Right atrium auricular region (tissue), 2 donors: Measurements from ENCODE around the gene ABCA12. TPM values are rescaled to one million over a fixed set of nuclear protein-coding genes. Genes with fewer than 3 reads are reported as not detected.

ENCODE experiments used
- DNase-seq: peaks from one replicate; pipeline ENCODE4 v3.0.0-alpha.2; 2019; ENCODE audit warnings: low spot score
- H3K27ac ChIP-seq, 2 donors: fragments of 200-600 bp; sonication (generic); 1 replicate in 1 of 2; 2 replicates in 1 of 2; pipeline ENCODE4 v1.5.1; 2016 to 2019
- H3K27me3 ChIP-seq, 2 donors: fragments of 200-600 bp; sonication (generic); one replicate each; pipeline versions ENCODE4 v1.5.1 to v1.6.0; 2017 to 2019
- H3K36me3 ChIP-seq: fragments of 200-600 bp; sonication (generic); one replicate; pipeline ENCODE4 v1.5.1; 2016
- H3K4me1 ChIP-seq, 2 donors: fragments of 200-600 bp; sonication (generic); one replicate each; pipeline versions ENCODE4 v1.5.1 to v1.6.0; 2017 to 2019
- H3K4me3 ChIP-seq, 2 donors: fragments of 200-600 bp; sonication (generic); 1 replicate in 1 of 2; 2 replicates in 1 of 2; pipeline ENCODE4 v1.5.1; 2017 to 2019; ENCODE audit warnings: mild to moderate bottlenecking in 1 of 2, moderate library complexity in 1 of 2
- H3K9me3 ChIP-seq, 2 donors: fragments of 200-600 bp; sonication (generic); one replicate each; pipeline ENCODE4 v1.5.1; 2019
- total RNA-seq, 2 donors: library from RNA; depleted of rRNA; stranded (reverse); fragments of >200 nt; gene quantifications; one replicate each; pipeline ENCODE4 v1.1.0, GENCODE V29; 2016
- TF ChIP-seq, protein P1 (sequence below), 2 donors: fragments of 200-600 bp; sonication (generic); IDR thresholded peaks; one replicate each; pipeline ENCODE4 v1.5.1; 2019; ENCODE audit warnings: antibody characterized with exemption in 2 of 2

Gene ABCA12
- total RNA-seq, 2 donors from 2014 or later: 0.04 TPM; not detected in 1

GRCh38 chr2:215098875-215099274 lies 39.6 kb downstream of the ABCA12 start:
- H3K4me1 ChIP-seq: no peaks in the 10 kb centered on the region
- H3K36me3 ChIP-seq: no peaks in the 10 kb centered on the region
- no peaks in the 10 kb centered on the region for H3K27me3 ChIP-seq
- DNase-seq: no peak
- TF ChIP-seq, protein P1, sequence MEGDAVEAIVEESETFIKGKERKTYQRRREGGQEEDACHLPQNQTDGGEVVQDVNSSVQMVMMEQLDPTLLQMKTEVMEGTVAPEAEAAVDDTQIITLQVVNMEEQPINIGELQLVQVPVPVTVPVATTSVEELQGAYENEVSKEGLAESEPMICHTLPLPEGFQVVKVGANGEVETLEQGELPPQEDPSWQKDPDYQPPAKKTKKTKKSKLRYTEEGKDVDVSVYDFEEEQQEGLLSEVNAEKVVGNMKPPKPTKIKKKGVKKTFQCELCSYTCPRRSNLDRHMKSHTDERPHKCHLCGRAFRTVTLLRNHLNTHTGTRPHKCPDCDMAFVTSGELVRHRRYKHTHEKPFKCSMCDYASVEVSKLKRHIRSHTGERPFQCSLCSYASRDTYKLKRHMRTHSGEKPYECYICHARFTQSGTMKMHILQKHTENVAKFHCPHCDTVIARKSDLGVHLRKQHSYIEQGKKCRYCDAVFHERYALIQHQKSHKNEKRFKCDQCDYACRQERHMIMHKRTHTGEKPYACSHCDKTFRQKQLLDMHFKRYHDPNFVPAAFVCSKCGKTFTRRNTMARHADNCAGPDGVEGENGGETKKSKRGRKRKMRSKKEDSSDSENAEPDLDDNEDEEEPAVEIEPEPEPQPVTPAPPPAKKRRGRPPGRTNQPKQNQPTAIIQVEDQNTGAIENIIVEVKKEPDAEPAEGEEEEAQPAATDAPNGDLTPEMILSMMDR (IDR thresholded peaks at IDR 0.05): no peak
- H3K9me3 ChIP-seq: no peaks in the 10 kb centered on the region
- no peak overlapping the region for H3K27ac ChIP-seq
- H3K4me3 ChIP-seq: no peak overlapping the region

DNA sequence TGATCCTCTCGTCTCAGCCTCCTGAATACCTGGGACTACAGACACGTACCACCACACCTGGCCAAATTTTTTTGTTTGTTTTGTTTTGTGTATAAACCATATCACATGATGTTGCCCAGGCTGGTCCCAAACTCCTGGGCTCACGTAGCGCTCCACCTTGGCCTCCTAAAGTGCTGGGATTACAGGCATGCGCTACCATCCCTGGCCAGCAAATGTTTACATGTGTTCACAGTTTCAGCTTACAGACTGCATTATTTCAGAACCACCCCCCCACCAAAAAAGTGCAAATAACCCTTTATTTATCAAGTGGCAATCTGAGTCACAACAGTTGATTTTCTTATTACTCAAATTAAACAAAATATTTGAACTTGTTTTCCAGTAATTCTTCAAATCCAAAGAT lies 54.3 kb downstream of the ABCA12 start:
- Histone ChIP-seq H3K4me3 (no peak overlapping the region), H3K36me3 (no peaks in the 10 kb centered on the region), H3K27me3 (no peaks in the 10 kb centered on the region), H3K27ac (no peak overlapping the region), H3K9me3 (no peaks in the 10 kb centered on the region), H3K4me1 (no peaks in the 10 kb centered on the region)
- TF ChIP-seq, protein P1 (IDR thresholded peaks at IDR 0.05): no peak
- no peak for DNase-seq

DNA sequence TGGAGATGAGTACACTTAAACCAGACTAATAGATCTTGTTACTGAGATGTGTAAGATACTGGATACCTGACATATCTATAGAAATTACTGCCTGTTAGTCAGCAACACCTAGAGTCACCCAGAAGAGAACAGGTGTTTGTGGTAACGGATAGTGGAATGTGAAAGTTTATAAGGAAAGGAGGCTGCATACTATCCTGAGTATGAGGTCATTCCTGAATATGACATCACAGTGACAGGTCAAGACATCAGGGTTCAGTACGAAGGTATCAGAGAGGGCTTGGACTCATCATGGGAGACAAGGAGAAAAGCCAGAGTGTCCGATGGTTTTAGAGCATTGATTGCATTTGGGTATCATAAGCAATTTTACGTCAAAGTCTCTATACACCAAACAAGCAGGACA lies 55.3 kb downstream of the ABCA12 start:
- H3K27me3 ChIP-seq: no peaks in the 10 kb centered on the region
- TF ChIP-seq, protein P1 (IDR thresholded peaks at IDR 0.05): no peak
- no peak for DNase-seq
- no peaks in the 10 kb centered on the region for H3K9me3 ChIP-seq
- no peak overlapping the region for H3K4me3 ChIP-seq
- H3K36me3 ChIP-seq: no peaks in the 10 kb centered on the region
- no peaks in the 10 kb centered on the region for H3K4me1 ChIP-seq
- no peak overlapping the region for H3K27ac ChIP-seq

DNA sequence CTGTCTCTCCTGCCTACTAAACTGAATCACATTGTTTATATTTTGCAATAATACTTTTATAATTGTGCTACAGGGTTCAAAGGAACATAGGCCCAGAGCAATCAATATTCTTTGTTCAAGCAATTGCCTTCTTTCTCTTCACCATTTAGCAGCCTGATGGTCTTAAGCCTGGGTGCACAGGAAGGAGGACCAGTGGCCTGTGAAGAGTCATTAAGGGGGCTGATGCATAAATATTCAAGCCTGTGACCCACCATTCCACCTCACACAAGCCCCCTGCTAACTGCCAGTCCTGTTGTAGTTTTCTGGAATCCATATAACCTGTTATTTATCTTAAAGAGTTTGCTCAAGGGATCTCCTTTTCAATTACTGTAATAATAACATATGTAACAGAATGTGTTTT lies 56.0 kb downstream of the ABCA12 start:
- no peak for DNase-seq
- H3K27me3 ChIP-seq: no peaks in the 10 kb centered on the region
- H3K4me1 ChIP-seq: no peaks in the 10 kb centered on the region
- no peak overlapping the region for H3K4me3 ChIP-seq
- H3K9me3 ChIP-seq: no peaks in the 10 kb centered on the region
- no peak overlapping the region for H3K27ac ChIP-seq
- no peaks in the 10 kb centered on the region for H3K36me3 ChIP-seq
- TF ChIP-seq, protein P1 (IDR thresholded peaks at IDR 0.05): no peak

DNA sequence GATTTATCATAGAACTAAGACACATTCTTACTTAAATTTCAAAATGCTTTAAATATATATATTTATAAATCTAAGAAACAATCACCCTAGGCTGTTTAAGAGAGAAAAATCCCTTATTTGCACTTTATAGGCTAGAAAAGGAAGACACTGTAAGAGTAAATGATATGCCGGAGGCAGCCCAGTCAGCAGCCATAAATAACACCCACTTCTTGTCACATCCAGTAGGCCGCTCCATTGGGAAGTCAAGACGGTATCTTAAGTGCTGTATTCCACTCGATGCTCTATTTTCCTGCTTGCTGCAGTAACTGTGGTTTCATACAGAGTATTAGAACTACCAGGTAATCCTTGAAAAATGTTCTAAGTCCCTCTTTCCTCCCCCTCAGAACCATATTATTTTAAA lies 57.9 kb downstream of the ABCA12 start:
- TF ChIP-seq, protein P1 (IDR thresholded peaks at IDR 0.05): no peak
- no peak overlapping the region for H3K4me3 ChIP-seq
- H3K4me1 ChIP-seq: no peaks in the 10 kb centered on the region
- no peak overlapping the region for H3K27ac ChIP-seq
- H3K27me3 ChIP-seq: no peaks in the 10 kb centered on the region
- DNase-seq: no peak
- H3K9me3 ChIP-seq: no peaks in the 10 kb centered on the region
- no peaks in the 10 kb centered on the region for H3K36me3 ChIP-seq

DNA sequence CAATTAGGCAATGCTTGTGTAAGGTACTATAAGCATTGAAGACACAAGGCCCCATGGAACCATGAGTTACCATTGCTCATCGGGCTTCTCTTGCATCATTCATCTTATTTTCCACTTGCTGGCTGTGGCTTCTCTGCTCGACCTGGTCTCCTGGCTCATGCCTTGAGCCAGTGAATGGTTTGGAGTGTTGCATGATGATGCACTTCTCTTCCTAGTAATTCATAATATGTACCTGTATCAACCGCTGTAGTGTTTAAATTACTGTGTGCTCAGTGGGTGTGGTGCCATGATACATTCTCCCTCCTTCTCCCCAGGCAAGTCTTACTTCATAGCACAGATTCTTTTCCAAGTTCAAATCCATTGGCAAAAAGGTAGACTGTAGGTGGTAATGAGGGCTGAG lies 66.8 kb downstream of the ABCA12 start:
- Histone ChIP-seq H3K9me3 (no peaks in the 10 kb centered on the region), H3K4me3 (no peak overlapping the region), H3K4me1 (no peaks in the 10 kb centered on the region), H3K27me3 (no peaks in the 10 kb centered on the region), H3K36me3 (no peaks in the 10 kb centered on the region), H3K27ac (no peak overlapping the region)
- DNase-seq: no peak
- TF ChIP-seq, protein P1 (IDR thresholded peaks at IDR 0.05): no peak
